Neural cell (in vitro differentiated cells): ENCODE measurements around the gene REPIN1. TPM values are rescaled to one million over a fixed set of nuclear protein-coding genes. Genes with fewer than 3 reads are reported as not detected.

Source experiments
- H2AFZ ChIP-seq: fragments of 200-600, 300-800 bp; sonication (generic), shearing (Covaris generic); 2 replicates; pipeline ENCODE4 v1.6.0; 2014; ENCODE audit warnings: low read depth, mild to moderate bottlenecking, antibody characterized with exemption, low read length, moderate library complexity
- H3F3A ChIP-seq: fragments of 200-600 bp; shearing (Covaris generic); 2 replicates; pipeline ENCODE4 v1.6.1; 2016; ENCODE audit warnings: mild to moderate bottlenecking, moderate library complexity, mixed read lengths, antibody characterized with exemption, low read length; ENCODE audit not compliant: insufficient read depth, poor library complexity, severe bottlenecking
- H3K27ac ChIP-seq: fragments of 200-600, 300-800 bp; sonication (generic), shearing (Covaris generic); 2 replicates; pipeline ENCODE4 v1.5.1; 2014; ENCODE audit warnings: mild to moderate bottlenecking, low read length, moderate library complexity
- H3K27me3 ChIP-seq: fragments of 300-800, 200-600 bp; sonication (generic), shearing (Covaris generic); 2 replicates; pipeline ENCODE4 v1.6.0; 2014; ENCODE audit warnings: mild to moderate bottlenecking, low read depth, low read length, moderate library complexity; ENCODE audit not compliant: insufficient read depth
- H3K36me3 ChIP-seq: fragments of 300-800, 200-600 bp; sonication (generic), shearing (Covaris generic); 2 replicates; pipeline ENCODE4 v1.5.1; 2014; ENCODE audit warnings: mild to moderate bottlenecking, antibody characterized with exemption, low read length, moderate library complexity; ENCODE audit not compliant: insufficient read depth
- H3K4me2 ChIP-seq: fragments of 300-800, 200-600 bp; sonication (generic), shearing (Covaris generic); 2 replicates; pipeline ENCODE4 v1.6.0; 2014; ENCODE audit warnings: mild to moderate bottlenecking, low read length
- H3K4me3 ChIP-seq: fragments of 300-800, 200-600 bp; sonication (generic), shearing (Covaris generic); 2 replicates; pipeline ENCODE4 v1.5.1; 2014; ENCODE audit warnings: mild to moderate bottlenecking, low read length, moderate library complexity
- H3K79me2 ChIP-seq: fragments of 200-600 bp; shearing (Covaris generic); replicated peaks from 2 replicates; pipeline ENCODE4 v1.6.0; 2014; ENCODE audit warnings: mild to moderate bottlenecking, low read length, moderate library complexity; ENCODE audit not compliant: insufficient read depth
- H3K9ac ChIP-seq: fragments of 300-800, 200-600 bp; sonication (generic), shearing (Covaris generic); 2 replicates; pipeline ENCODE4 v1.6.1; 2016; ENCODE audit warnings: mild to moderate bottlenecking, low read length, mixed read lengths
- H3K9me2 ChIP-seq: fragments of 200-600 bp; shearing (Covaris generic); 2 replicates; pipeline ENCODE4 v1.6.1; 2016; ENCODE audit warnings: mild to moderate bottlenecking, low read length, mixed read lengths; ENCODE audit not compliant: insufficient read depth
- H3K9me3 ChIP-seq: fragments of 200-600, 300-800 bp; sonication (generic), shearing (Covaris generic); 2 replicates; pipeline ENCODE4 v1.6.1; 2016; ENCODE audit warnings: mild to moderate bottlenecking, mixed run types, low read length, moderate library complexity, mixed read lengths
- H4K20me1 ChIP-seq: fragments of 200-600 bp; shearing (Covaris generic); 2 replicates; pipeline ENCODE4 v1.6.1; 2016; ENCODE audit warnings: mild to moderate bottlenecking, mixed run types; ENCODE audit not compliant: insufficient read depth
- CTCF ChIP-seq: fragments of 450-650 bp; IDR thresholded peaks from 2 replicates; pipeline ENCODE4 v1.5.1; 2014; ENCODE audit warnings: antibody characterized with exemption, mild to moderate bottlenecking, moderate library complexity; ENCODE audit not compliant: poor library complexity, severe bottlenecking
- EP300 ChIP-seq: fragments of 450-650 bp; conservative IDR thresholded peaks from 2 replicates; pipeline ENCODE4 v1.6.1; 2014; ENCODE audit warnings: antibody characterized with exemption, mild to moderate bottlenecking, moderate library complexity; ENCODE audit not compliant: poor library complexity, severe bottlenecking
- EZH2 ChIP-seq: fragments of 200-600, 300-800 bp; shearing (Covaris generic), sonication (generic); IDR thresholded peaks from 2 replicates; pipeline ENCODE4 v1.6.1; 2014; ENCODE audit warnings: antibody characterized with exemption, low read length, borderline replicate concordance, mild to moderate bottlenecking; ENCODE audit not compliant: insufficient read depth, poor library complexity, severe bottlenecking
- MXI1 ChIP-seq: fragments of 450-650 bp; conservative IDR thresholded peaks from 2 replicates; pipeline ENCODE4 v1.6.1; 2014; ENCODE audit warnings: antibody characterized with exemption, mild to moderate bottlenecking; ENCODE audit not compliant: poor library complexity, severe bottlenecking
- POLR2AphosphoS5 ChIP-seq: IDR thresholded peaks from 2 replicates; pipeline ENCODE4 v1.6.1; 2012
- RAD21 ChIP-seq: fragments of 450-650 bp; conservative IDR thresholded peaks from 2 replicates; pipeline ENCODE4 v1.6.1; 2014; ENCODE audit warnings: antibody characterized with exemption, mild to moderate bottlenecking, moderate library complexity
- REST ChIP-seq: IDR thresholded peaks from 2 replicates; pipeline ENCODE4 v1.6.1; 2012; ENCODE audit warnings: borderline replicate concordance
- SMC3 ChIP-seq: fragments of 450-650 bp; conservative IDR thresholded peaks from 2 replicates; pipeline ENCODE4 v1.6.1; 2014; ENCODE audit warnings: antibody characterized with exemption, mild to moderate bottlenecking, moderate library complexity; ENCODE audit not compliant: poor library complexity
- TAF1 ChIP-seq: IDR thresholded peaks from 2 replicates; pipeline ENCODE4 v1.6.1; 2012; ENCODE audit warnings: low read depth
- polyA plus RNA-seq: library from polyadenylated mRNA; depleted of rRNA; stranded (reverse); fragments of >200 nt; gene quantifications from 2 replicates; pipeline ENCODE4 v1.2.3, GENCODE V29; 2014

The REPIN1 gene
- polyA plus RNA-seq, 1 donor from 2014 or later = 95.5 TPM

GRCh38 chr7:150420242-150420641 is 51.6 kb downstream of the REPIN1 start:
- no peaks in the 10 kb centered on the region for H3K79me2 ChIP-seq
- no peaks in the 10 kb centered on the region for H3K27me3 ChIP-seq
- H3K36me3 ChIP-seq = no peaks in the 10 kb centered on the region
- H3K9me2 ChIP-seq = no peaks in the 10 kb centered on the region
- H2AFZ ChIP-seq = no peak overlapping the region
- no peak overlapping the region for H3K27ac ChIP-seq
- H3K9ac ChIP-seq = no peak overlapping the region
- no peaks in the 10 kb centered on the region for H4K20me1 ChIP-seq
- TF ChIP-seq EP300 (no peak), MXI1 (no peak), POLR2AphosphoS5 (no peak), SMC3 (no peak), EZH2 (no peak), TAF1 (no peak), REST (no peak), RAD21 (no peak), CTCF (no peak)
- no peak overlapping the region for H3K4me3 ChIP-seq
- no peaks in the 10 kb centered on the region for H3K9me3 ChIP-seq
- H3F3A ChIP-seq = no peaks in the 10 kb centered on the region
- H3K4me2 ChIP-seq = no peak overlapping the region

- Histone ChIP-seq H3K27me3 (no peaks in the 10 kb centered on the region), H3K9ac (no peak overlapping the region), H3K4me3 (no peak overlapping the region), H3K79me2 (no peaks in the 10 kb centered on the region), H3K9me2 (no peaks in the 10 kb centered on the region), H3K27ac (no peak overlapping the region), H3K9me3 (no peaks in the 10 kb centered on the region), H2AFZ (no peak overlapping the region), H3K36me3 (no peaks in the 10 kb centered on the region), H4K20me1 (no peaks in the 10 kb centered on the region), H3K4me2 (no peak overlapping the region), H3F3A (no peaks in the 10 kb centered on the region)
- TF ChIP-seq CTCF (peak; percentile 87), EZH2 (no peak), REST (no peak), POLR2AphosphoS5 (no peak), MXI1 (no peak), TAF1 (no peak), EP300 (no peak), RAD21 (peak; percentile 81), SMC3 (peak; percentile 79)
These were observed 52.5 kb downstream of the REPIN1 start for GRCh38 chr7:150420987-150421674.
